ENCODE data around the gene HSD17B13.

Gene HSD17B13

GRCh38 chr4:87365348-87365747, 42.7 kb upstream of the HSD17B13 start:
- H3F3A ChIP-seq (ENCODE audit: insufficient read depth, low read length): no peaks in the 10 kb centered on the region
- H3K4me3 ChIP-seq (ENCODE audit: low read depth, low read length, poor library complexity, severe bottlenecking): no peak overlapping the region
- peaks cover 26% of the 10 kb centered on the region for H3K36me3 ChIP-seq (ENCODE audit: insufficient read depth, low read length)
- H3K27me3 ChIP-seq (ENCODE audit: insufficient read depth, low read length): no peaks in the 10 kb centered on the region
- H3K9ac ChIP-seq (ENCODE audit: low read length): no peak overlapping the region
- H4K20me1 ChIP-seq (ENCODE audit: insufficient read depth, low read length): no peaks in the 10 kb centered on the region
- no peaks in the 10 kb centered on the region for H3K9me2 ChIP-seq (ENCODE audit: low read depth, low read length)
- no peaks in the 10 kb centered on the region for H3K9me3 ChIP-seq (ENCODE audit: low read length)
- no peaks in the 10 kb centered on the region for H3K4me1 ChIP-seq (ENCODE audit: insufficient read depth, low read length, severe bottlenecking)
- no peak overlapping the region for H3K27ac ChIP-seq (ENCODE audit: low read depth, low read length, poor library complexity, severe bottlenecking)
- no peaks in the 10 kb centered on the region for H3K79me2 ChIP-seq (ENCODE audit: insufficient read depth, low read length)
- TF ChIP-seq CTCF (IDR thresholded peaks at IDR 0.05; ENCODE audit: low read length) (no peak), EZH2 (IDR thresholded peaks at IDR 0.05; ENCODE audit: borderline replicate concordance, low read length) (no peak)
- no peak overlapping the region for H3K4me2 ChIP-seq (ENCODE audit: low read length)
- no peak overlapping the region for H2AFZ ChIP-seq (ENCODE audit: low read length)

DNA sequence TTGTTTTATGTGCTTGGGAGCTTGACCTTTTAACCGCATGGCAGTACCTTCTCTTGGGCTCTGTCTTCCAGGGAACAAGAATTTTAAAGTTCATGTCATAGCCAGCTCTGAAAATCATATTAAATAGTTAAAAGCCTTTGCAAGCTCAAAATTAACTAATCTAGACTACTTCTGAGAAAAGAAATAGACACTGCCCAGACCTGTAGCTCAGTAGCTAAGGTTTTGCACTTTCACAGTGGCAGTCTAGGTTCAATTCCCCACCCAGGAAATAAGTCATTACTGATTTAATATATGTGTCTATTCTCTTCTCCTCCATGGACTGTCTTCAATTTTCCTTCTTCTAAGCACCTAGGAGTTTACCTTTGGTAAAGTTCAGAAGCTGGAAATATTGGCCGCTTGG, 40.9 kb upstream of the HSD17B13 start:
- H4K20me1 ChIP-seq (ENCODE audit: insufficient read depth, low read length): no peaks in the 10 kb centered on the region
- no peak overlapping the region for H2AFZ ChIP-seq (ENCODE audit: low read length)
- no peak overlapping the region for H3K27ac ChIP-seq (ENCODE audit: low read depth, low read length, poor library complexity, severe bottlenecking)
- H3K27me3 ChIP-seq (ENCODE audit: insufficient read depth, low read length): no peaks in the 10 kb centered on the region
- H3K9me3 ChIP-seq (ENCODE audit: low read length): no peaks in the 10 kb centered on the region
- H3K79me2 ChIP-seq (ENCODE audit: insufficient read depth, low read length): no peaks in the 10 kb centered on the region
- H3K4me3 ChIP-seq (ENCODE audit: low read depth, low read length, poor library complexity, severe bottlenecking): no peak overlapping the region
- no peak overlapping the region for H3K4me2 ChIP-seq (ENCODE audit: low read length)
- no peaks in the 10 kb centered on the region for H3F3A ChIP-seq (ENCODE audit: insufficient read depth, low read length)
- no peak for TF ChIP-seq CTCF (IDR thresholded peaks at IDR 0.05; ENCODE audit: low read length)
- TF ChIP-seq EZH2 (IDR thresholded peaks at IDR 0.05; ENCODE audit: borderline replicate concordance, low read length): no peak
- H3K9me2 ChIP-seq (ENCODE audit: low read depth, low read length): no peaks in the 10 kb centered on the region
- peaks cover 26% of the 10 kb centered on the region for H3K36me3 ChIP-seq (ENCODE audit: insufficient read depth, low read length)
- H3K9ac ChIP-seq (ENCODE audit: low read length): no peak overlapping the region
- H3K4me1 ChIP-seq (ENCODE audit: insufficient read depth, low read length, severe bottlenecking): no peaks in the 10 kb centered on the region

DNA sequence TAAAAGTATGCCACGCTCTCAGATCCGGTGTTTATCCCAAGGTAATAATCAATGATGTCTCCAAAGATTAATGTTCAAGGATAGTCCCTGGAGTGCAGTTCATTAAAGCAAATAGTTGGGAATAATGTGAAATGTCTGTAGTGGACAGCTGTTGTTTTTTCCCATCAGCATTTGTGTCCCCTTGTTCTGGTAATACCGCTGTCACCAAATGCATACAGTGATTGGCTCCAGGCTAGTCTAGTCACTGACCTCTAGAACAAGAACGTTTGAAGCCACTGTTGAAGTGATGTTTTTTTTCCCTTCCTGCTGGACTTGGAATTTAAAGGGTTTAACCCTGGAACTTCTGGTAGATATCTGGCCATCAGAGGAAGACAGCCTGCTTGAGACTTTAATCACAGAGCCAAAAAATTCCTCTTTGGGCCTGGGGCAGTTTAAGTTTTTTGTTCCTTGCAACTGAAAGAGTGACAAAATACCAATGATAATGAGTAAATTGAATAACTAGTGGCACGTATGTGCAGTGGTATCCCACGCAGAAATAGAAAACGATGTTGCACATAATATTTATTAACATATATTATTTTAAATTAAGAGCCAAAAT, 37.8 kb upstream of the HSD17B13 start:
- H3K4me2 ChIP-seq (ENCODE audit: low read length): no peak overlapping the region
- peaks cover 11% of the 10 kb centered on the region; the same call in 1 of the 2 replicates for H3K36me3 ChIP-seq (ENCODE audit: insufficient read depth, low read length)
- H3K4me3 ChIP-seq (ENCODE audit: low read depth, low read length, poor library complexity, severe bottlenecking): no peak overlapping the region
- H3K9me3 ChIP-seq (ENCODE audit: low read length): no peaks in the 10 kb centered on the region
- no peak overlapping the region for H3K27ac ChIP-seq (ENCODE audit: low read depth, low read length, poor library complexity, severe bottlenecking)
- no peak for TF ChIP-seq EZH2 (IDR thresholded peaks at IDR 0.05; ENCODE audit: borderline replicate concordance, low read length)
- no peak for TF ChIP-seq CTCF (IDR thresholded peaks at IDR 0.05; ENCODE audit: low read length)
- no peaks in the 10 kb centered on the region for H3F3A ChIP-seq (ENCODE audit: insufficient read depth, low read length)
- H3K27me3 ChIP-seq (ENCODE audit: insufficient read depth, low read length): no peaks in the 10 kb centered on the region
- H4K20me1 ChIP-seq (ENCODE audit: insufficient read depth, low read length): no peaks in the 10 kb centered on the region
- H3K79me2 ChIP-seq (ENCODE audit: insufficient read depth, low read length): no peaks in the 10 kb centered on the region
- no peaks in the 10 kb centered on the region for H3K4me1 ChIP-seq (ENCODE audit: insufficient read depth, low read length, severe bottlenecking)
- H3K9ac ChIP-seq (ENCODE audit: low read length): no peak overlapping the region
- H2AFZ ChIP-seq (ENCODE audit: low read length): no peak overlapping the region
- H3K9me2 ChIP-seq (ENCODE audit: low read depth, low read length): no peaks in the 10 kb centered on the region
